Measurements from ENCODE around the gene KRTAP5-3. TPM values are rescaled to one million over a fixed set of nuclear protein-coding genes. Genes with fewer than 3 reads are reported as not detected.

KRTAP5-3 gene
- total and polyA plus RNA-seq, 2 of the 13 experiments (the other 11 are each of a cell fraction or from before 2014, with no cell fraction given): not detected

DNA sequence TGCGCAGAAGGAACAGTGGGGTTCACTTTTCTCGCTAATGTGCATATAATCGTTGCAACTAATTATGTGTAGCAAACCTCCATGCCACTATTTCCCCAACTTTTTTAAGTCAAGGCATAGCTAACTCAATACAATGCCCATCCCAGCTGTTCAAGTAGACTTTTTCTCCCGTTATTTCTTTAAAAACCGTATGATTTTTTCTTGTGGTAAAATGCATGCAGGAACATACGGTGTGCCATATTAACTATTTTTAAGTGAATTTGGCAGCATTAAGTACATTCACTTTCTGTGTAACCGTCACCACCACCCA is 33.4 kb downstream of the KRTAP5-3 start:
- Histone ChIP-seq H2AFZ (ENCODE audit: low read length) (no peak overlapping the region), H3K79me2 (ENCODE audit: insufficient read depth, low read length) (no peaks in the 10 kb centered on the region), H3K36me3 (replicated peaks in 1 of 2; ENCODE audit: control insufficient read depth in 1 of 2, insufficient read depth in 2 of 2, low read length in 2 of 2) (no peaks in the 10 kb centered on the region), H3K9me3 (ENCODE audit: low read length) (peaks cover 8% of the 10 kb centered on the region), H4K20me1 (ENCODE audit: insufficient read depth, low read length) (peaks cover 12% of the 10 kb centered on the region; the same call in 1 of the 2 replicates), H3K4me2 (ENCODE audit: low read depth, low read length) (no peak overlapping the region), H3K9ac (ENCODE audit: insufficient read depth, low read depth, low read length) (no peak overlapping the region), H3K4me1 (ENCODE audit: insufficient read depth, low read length) (peaks cover 30% of the 10 kb centered on the region), H3K27ac (ENCODE audit: extremely low read length, insufficient read depth, low read length) (no peak overlapping the region), H3K4me3 (replicated peaks in 1 of 3; ENCODE audit: insufficient read depth in 1 of 3, low read depth in 2 of 3, low read length in 3 of 3) (no peak overlapping the region), H3K27me3 (ENCODE audit: control insufficient read depth in 1 of 2, insufficient read depth in 2 of 2, low read length in 2 of 2) (peaks cover 1 to 17% of the 10 kb centered on the region in 2 experiments; a peak in 3 of 5 replicates)
- in situ Hi-C loops (cut with HindIII; ENCODE audit: extremely low pct_ligation_motif_present, low pct_unique_long_range_greater_than_20kb) (no loop called here), intact Hi-C loops (cut with micrococcal nuclease; ENCODE audit: unreplicated experiment) (loop anchor here (2.0 kb wide), 2 partner anchors 20 to 34 kb away; no protein-coding TSS in a partner anchor)
- DNase-seq (ENCODE audit: low spot score) (no peak), FAIRE-seq (no peak), ATAC-seq (no peak)
- BruUV-seq (replicated peaks): no TSS peak
- ChIA-PET CTCF (ENCODE audit: low intra/inter-chr PET ratio, low total read pairs) (interaction anchor here (0.9 to 2.3 kb wide), 3 partner anchors 9 to 29 kb away, joined by 3 to 17 read pairs (median 4); no protein-coding TSS in a partner anchor), POLR2A (interaction anchor here (1.0 to 1.1 kb wide), 3 partner anchors 14 to 414 kb away, joined by 3 to 4 read pairs (median 3); no protein-coding TSS in a partner anchor)
- WGBS (ENCODE audit: low lambda C conversion rate): 39% methylated on average over 6 of the region's 7 CpGs
- no peak for TF ChIP-seq THAP7 (CRISPR knock-in tag; IDR thresholded peaks at IDR 0.05)
- no peak for TF ChIP-seq ZBED4 (CRISPR knock-in tag; IDR thresholded peaks at IDR 0.05; ENCODE audit: borderline replicate concordance)
- TF ChIP-seq, protein P1, sequence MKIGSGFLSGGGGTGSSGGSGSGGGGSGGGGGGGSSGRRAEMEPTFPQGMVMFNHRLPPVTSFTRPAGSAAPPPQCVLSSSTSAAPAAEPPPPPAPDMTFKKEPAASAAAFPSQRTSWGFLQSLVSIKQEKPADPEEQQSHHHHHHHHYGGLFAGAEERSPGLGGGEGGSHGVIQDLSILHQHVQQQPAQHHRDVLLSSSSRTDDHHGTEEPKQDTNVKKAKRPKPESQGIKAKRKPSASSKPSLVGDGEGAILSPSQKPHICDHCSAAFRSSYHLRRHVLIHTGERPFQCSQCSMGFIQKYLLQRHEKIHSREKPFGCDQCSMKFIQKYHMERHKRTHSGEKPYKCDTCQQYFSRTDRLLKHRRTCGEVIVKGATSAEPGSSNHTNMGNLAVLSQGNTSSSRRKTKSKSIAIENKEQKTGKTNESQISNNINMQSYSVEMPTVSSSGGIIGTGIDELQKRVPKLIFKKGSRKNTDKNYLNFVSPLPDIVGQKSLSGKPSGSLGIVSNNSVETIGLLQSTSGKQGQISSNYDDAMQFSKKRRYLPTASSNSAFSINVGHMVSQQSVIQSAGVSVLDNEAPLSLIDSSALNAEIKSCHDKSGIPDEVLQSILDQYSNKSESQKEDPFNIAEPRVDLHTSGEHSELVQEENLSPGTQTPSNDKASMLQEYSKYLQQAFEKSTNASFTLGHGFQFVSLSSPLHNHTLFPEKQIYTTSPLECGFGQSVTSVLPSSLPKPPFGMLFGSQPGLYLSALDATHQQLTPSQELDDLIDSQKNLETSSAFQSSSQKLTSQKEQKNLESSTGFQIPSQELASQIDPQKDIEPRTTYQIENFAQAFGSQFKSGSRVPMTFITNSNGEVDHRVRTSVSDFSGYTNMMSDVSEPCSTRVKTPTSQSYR (CRISPR knock-in tag; IDR thresholded peaks at IDR 0.05; ENCODE audit: borderline replicate concordance): no peak
- TF ChIP-seq ATF7 (IDR thresholded peaks at IDR 0.05): no peak
- TF ChIP-seq ATF7 (CRISPR knock-in tag; IDR thresholded peaks at IDR 0.05): no peak
- TF ChIP-seq, protein P2, sequence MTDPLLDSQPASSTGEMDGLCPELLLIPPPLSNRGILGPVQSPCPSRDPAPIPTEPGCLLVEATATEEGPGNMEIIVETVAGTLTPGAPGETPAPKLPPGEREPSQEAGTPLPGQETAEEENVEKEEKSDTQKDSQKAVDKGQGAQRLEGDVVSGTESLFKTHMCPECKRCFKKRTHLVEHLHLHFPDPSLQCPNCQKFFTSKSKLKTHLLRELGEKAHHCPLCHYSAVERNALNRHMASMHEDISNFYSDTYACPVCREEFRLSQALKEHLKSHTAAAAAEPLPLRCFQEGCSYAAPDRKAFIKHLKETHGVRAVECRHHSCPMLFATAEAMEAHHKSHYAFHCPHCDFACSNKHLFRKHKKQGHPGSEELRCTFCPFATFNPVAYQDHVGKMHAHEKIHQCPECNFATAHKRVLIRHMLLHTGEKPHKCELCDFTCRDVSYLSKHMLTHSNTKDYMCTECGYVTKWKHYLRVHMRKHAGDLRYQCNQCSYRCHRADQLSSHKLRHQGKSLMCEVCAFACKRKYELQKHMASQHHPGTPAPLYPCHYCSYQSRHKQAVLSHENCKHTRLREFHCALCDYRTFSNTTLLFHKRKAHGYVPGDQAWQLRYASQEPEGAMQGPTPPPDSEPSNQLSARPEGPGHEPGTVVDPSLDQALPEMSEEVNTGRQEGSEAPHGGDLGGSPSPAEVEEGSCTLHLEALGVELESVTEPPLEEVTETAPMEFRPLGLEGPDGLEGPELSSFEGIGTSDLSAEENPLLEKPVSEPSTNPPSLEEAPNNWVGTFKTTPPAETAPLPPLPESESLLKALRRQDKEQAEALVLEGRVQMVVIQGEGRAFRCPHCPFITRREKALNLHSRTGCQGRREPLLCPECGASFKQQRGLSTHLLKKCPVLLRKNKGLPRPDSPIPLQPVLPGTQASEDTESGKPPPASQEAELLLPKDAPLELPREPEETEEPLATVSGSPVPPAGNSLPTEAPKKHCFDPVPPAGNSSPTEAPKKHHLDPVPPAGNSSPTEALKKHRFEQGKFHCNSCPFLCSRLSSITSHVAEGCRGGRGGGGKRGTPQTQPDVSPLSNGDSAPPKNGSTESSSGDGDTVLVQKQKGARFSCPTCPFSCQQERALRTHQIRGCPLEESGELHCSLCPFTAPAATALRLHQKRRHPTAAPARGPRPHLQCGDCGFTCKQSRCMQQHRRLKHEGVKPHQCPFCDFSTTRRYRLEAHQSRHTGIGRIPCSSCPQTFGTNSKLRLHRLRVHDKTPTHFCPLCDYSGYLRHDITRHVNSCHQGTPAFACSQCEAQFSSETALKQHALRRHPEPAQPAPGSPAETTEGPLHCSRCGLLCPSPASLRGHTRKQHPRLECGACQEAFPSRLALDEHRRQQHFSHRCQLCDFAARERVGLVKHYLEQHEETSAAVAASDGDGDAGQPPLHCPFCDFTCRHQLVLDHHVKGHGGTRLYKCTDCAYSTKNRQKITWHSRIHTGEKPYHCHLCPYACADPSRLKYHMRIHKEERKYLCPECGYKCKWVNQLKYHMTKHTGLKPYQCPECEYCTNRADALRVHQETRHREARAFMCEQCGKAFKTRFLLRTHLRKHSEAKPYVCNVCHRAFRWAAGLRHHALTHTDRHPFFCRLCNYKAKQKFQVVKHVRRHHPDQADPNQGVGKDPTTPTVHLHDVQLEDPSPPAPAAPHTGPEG (CRISPR knock-in tag; IDR thresholded peaks at IDR 0.05): no peak
